ENCODE measurements around the gene ACOXL.

ACOXL gene

GRCh38 chr2:110873597-110874452 lies 141.5 kb downstream of the ACOXL start:
- no peak for DNase-seq (ENCODE audit: low read depth in 4 of 4, low spot score in 1 of 4)

DNA sequence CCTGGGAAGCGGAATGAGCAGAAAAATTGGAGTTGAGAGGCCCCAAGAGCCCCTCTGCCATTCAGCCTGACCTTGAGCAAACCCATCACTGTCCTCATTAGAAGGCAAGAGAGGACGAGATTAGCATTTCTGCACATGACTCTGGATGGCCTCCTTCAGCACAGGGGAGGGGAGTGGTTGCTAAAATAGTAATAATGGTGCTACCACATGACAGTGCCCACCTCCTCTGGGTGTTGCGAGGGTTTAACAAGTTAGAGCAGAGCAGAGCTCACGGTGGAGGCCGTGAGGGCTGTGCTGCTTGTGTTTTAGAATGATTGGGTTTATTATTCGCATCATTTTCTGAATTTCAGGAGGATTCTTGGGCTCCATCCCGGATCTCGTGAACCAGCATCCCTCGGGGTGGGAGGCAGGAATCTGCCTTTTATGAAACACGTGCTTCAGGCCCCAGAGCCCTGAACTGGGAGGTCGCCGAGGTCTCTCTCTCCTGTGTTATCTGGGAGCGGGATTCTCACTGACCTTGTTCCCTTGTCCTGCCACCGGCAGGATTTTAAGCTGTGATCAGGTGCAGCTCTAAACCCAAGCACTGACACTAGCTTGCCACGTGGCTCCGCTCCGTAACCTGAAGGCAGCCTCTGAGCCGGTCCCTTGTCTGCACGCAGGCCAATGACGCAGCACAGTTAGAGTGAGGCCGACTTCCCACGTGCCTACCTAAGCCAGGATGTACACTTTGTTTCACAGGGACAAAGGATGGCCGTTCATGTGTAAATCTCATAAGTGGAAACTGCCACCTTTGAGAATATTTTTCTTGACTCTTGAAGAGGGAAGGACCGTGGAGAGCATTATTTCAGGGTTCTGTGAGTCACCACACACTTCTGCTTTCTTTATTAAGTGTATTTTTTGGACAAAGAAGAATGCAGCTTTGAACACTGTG lies 142.3 kb downstream of the ACOXL start:
- no peak for DNase-seq (ENCODE audit: low read depth in 4 of 4, low spot score in 1 of 4)

DNA sequence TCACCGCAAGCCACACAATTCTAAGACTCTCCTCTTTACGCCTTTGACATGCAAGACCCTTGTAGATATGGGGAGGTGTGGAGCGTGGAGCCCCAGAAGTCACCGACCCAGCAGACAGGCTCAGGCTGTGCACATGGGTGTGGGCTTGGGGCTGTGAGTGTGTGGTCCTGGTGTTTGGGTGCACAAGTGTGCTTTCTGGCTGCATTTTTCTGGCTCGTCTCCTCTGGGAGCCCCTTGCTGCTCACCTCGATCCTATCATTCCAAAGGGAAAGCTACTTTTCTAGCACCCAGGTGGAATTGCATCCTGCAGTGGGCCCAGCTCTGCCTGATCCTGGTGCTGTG lies 143.0 kb downstream of the ACOXL start:
- no peak for DNase-seq (ENCODE audit: low read depth in 4 of 4, low spot score in 1 of 4)

DNA sequence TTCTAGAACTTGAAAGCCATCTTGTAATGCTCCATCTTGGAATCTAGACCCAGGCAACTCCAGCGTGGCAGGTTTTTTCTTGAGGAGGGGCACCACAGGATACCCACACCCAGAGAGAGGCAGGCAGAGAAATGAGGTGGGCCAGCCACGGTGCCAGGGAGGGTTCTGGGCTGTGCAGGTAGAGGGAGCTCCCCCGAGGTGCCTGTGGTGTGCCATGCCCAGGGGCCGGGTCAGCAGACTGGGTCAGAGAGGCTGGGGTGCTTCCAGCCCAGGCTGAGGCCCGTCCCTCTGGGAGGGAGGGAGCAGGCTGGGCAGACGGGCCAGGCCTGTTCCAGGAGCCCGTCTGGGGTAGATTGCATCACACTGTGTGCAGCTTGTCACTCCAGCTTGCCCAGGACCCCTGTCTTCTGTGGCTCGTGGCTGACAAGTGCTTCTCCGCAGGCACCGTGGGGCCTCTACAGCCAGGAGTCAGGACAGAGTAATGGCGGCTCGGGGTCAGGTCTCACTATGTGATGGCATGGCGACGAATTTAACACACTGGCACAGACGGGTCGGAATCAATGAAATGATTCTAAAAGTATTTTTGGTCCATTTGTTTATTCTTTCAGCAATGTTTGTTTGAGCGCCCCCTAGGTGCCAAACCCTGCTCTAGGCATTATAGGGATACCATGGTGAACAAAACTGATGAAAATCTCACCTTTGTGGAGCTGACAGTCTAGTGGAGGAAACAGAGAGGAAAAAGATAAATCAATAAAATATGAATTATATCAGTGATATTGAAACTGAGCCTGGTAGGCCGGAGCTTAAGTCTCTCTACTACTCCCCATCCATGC lies 144.0 kb downstream of the ACOXL start:
- DNase-seq (ENCODE audit: low read depth in 4 of 4, low spot score in 1 of 4): no peak

GRCh38 chr2:110877031-110877827 lies 144.9 kb downstream of the ACOXL start:
- no peak for DNase-seq (ENCODE audit: low read depth in 4 of 4, low spot score in 1 of 4)

DNA sequence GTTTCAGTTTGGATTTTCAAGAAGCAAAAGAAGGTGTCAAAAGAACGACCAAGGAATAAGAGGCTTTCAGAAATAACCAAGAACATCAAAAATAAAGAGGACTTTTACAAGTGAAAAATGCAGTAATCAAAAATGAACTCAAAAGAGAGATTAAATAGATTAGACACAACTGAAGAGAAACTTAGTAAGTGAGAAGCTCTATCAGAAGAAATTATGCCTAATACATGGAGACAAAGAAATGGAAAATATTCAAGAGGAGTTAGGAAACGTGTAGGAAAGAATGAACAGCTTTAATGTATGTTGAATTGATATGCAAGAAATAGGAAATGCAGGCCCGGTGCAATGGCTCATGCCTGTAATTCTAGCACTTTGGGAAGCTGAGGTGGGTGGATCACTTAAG lies 145.8 kb downstream of the ACOXL start:
- no peak for DNase-seq (ENCODE audit: low read depth in 4 of 4, low spot score in 1 of 4)

DNA sequence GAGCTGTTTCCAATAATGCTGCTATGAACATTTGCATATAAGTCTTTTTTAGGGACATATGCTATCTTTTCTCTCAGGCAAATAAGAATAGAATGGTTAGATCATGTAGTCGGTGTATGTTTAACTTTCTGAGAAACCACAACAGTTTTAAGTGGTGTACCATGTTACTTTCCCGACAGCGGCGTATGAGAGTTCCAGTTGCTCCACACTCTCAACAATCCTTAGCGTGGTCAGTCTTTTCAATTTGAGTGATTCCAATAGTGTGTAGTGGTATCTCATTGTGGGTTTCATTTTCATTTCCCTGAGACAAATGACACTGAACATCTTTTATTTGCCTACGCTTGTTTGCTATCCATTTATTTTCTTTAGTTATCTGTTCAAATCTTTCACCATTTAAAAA lies 149.5 kb downstream of the ACOXL start:
- DNase-seq (ENCODE audit: low read depth in 4 of 4, low spot score in 1 of 4): no peak

- DNase-seq (ENCODE audit: low read depth in 4 of 4, low spot score in 1 of 4): no peak
These were observed 151.0 kb downstream of the ACOXL start for GRCh38 chr2:110883406-110883805.

GRCh38 chr2:110885256-110885655 lies 152.9 kb downstream of the ACOXL start:
- no peak for DNase-seq (ENCODE audit: low read depth in 4 of 4, low spot score in 1 of 4)

DNA sequence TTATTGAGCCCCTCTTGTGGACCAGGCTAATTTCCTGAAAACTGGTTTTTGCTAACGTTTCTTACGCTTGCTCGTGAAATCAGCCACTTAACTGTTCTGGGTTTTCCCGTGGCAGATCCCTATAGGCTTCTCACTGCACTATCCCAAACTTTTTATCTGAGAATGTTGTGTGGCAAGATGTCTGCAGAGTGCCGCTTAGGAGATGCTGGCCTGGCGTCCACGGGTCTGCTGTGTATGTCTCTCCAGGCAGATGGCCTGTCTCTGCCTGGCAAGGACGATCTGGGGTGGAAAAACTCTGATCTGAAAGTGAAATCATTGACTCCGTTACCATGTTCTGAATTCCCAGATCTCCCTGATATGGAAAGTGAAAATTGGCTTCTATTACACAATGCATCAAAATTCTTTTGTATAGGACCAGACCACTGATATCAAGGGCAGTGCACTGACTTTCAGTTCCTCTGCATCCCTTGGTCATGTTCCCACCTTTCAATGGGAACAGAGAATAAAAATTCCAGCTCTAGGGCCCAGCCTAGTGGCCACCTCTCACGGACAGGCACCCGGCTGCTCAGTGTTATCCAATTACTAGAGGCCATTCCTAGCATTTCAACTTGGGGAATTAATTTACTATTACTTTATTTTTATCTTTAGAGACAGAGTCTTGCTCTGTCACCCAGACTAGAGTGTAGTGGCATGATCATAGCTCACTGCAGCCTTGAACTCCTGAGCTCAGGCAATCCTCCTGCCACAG lies 154.6 kb downstream of the ACOXL start:
- no peak for DNase-seq (ENCODE audit: low read depth in 4 of 4, low spot score in 1 of 4)

GRCh38 chr2:110888411-110888810 lies 156.0 kb downstream of the ACOXL start:
- no peak for DNase-seq (ENCODE audit: low read depth in 4 of 4, low spot score in 1 of 4)

- DNase-seq (ENCODE audit: low read depth in 4 of 4, low spot score in 1 of 4): no peak
These were observed 159.3 kb downstream of the ACOXL start for GRCh38 chr2:110891626-110892025.

DNA sequence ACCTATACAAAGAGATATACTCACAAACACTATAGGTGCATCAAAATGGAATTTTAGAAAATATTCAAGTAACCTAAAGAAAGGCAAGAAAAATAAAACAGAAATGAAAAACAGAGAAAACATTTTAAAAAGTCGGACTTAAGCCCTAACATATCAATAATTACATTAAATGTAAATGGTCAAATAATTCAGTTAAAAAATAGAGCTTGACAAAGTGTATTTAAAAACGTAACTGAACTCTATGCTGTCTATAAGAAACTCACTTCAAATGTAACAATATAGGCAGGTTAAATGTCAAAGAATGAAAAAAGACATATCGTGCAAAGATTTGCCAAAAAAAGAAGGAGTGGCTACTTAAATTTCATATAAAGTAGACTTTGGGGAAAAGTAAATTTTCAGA lies 163.9 kb downstream of the ACOXL start:
- DNase-seq (ENCODE audit: low read depth in 4 of 4, low spot score in 1 of 4): no peak

GRCh38 chr2:110897966-110898365 lies 165.6 kb downstream of the ACOXL start:
- DNase-seq (ENCODE audit: low read depth in 4 of 4, low spot score in 1 of 4): no peak

DNA sequence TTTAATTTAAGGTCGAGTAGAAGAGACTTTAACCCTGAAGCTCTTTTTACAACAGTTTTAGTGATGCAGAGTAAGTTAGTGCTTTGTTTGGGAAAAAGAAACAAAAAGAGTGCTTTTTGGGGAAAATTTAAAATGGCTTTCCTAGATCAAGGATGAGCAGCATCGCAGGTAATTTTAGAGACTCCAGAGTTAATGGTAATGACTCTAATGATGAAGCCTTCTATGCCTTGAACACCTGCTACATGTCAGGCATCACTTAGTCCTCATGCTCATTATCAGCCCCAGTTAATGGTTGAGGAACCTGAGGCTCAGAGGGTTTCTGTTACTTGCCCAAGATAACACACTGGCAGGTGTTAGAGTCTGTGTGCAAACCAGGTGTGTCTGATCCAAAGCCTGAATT lies 167.8 kb downstream of the ACOXL start:
- no peak for DNase-seq (ENCODE audit: low read depth in 4 of 4, low spot score in 1 of 4)

GRCh38 chr2:110903548-110903947 lies 171.2 kb downstream of the ACOXL start:
- DNase-seq (ENCODE audit: low read depth in 4 of 4, low spot score in 1 of 4): no peak

DNA sequence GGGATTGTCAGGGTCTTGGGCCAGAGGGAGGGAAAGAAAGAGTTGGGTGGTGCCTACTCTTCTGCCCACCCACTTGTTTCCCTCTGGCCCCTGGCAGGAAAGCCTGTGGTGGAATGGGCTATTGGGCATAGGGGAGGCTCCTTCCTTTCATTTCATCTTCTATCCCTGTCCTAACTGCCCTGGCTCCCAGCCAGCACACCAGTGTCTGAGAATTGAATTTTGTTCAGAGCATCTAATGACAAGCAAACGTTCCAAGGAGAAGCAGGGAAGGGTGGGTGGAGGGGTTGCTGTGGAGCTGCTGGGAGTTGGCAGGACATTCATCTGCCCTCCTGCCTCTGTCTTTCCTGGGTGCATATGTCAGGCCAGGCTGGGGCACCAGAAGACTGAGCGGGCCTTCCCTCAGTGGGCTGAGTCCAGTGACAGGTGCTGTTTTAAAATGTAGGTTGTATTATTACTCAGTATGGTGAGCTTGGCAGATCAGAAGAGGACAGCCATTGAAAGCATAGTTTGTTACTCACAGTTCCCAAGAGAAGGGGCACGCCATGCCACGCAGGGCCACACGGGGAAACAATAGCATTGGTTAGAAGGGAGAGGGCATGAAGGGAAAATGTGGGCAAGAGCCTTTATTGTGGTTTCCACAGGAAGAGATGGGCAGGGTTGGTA lies 171.9 kb downstream of the ACOXL start:
- no peak for DNase-seq (ENCODE audit: low read depth in 4 of 4, low spot score in 1 of 4)

DNA sequence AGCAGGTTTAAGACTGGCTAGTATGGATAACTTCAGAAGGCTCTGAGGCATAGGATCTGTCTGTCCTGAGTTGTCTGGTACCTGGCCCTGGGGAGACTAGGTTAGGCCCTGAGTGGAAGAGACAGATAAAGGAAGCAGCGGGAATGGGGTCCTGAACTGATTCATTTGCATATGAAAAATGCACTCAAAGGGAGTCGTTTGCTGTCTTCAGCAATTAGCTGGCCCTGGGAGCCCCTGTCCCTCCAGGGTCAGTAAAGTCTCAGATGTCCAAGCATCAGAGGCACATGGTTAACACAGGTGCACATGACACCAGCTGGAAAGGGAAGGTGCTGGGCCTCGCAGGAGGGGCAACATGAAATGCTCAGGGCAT lies 172.4 kb downstream of the ACOXL start:
- no peak for DNase-seq (ENCODE audit: low read depth in 4 of 4, low spot score in 1 of 4)

- DNase-seq (ENCODE audit: low read depth in 4 of 4, low spot score in 1 of 4): no peak
These were observed 172.8 kb downstream of the ACOXL start for GRCh38 chr2:110905217-110905616.
